ENCODE measurements around the gene FN1. TPM values are rescaled to one million over a fixed set of nuclear protein-coding genes. Genes with fewer than 3 reads are reported as not detected.

Gene FN1
- total and polyA plus RNA-seq, 2 donors (not counting 3 experiments of a cell fraction or from before 2014, with no cell fraction given), result 3,221 to 3,740 TPM

DNA sequence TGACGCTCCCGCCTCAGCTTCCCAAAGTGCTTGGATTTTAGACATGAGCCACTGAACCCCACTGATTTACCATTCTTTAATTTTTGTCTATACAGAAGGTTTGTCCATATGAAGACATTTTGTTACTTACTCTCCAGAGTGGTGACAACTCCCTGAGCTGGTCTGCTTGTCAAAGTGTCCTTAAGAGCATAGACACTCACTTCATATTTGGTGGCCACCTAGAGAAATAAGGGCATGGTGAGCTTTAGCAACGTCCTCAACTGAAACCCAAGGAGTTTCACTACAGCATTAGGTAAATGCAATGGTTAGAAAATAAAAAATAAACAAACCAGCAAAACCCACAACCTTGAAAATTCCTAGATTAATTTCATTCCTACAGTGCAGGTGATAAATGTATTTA, 57.8 kb downstream of the FN1 start:
- dilution Hi-C loops (cut with MboI; ENCODE audit: extremely low pct_ligation_motif_present, low sequenced_read_pairs) (no loop called here), intact Hi-C loops (cut with micrococcal nuclease) (no loop called here)
- H3K9me1 ChIP-seq (replicated peaks; ENCODE audit: control insufficient read depth, extremely low read depth, insufficient read depth, low read length), result no peaks in the 10 kb centered on the region
- no peak overlapping the region for H3K4me2 ChIP-seq (ENCODE audit: insufficient read depth, low read length)
- no peak overlapping the region for H3K9ac ChIP-seq (replicated peaks; ENCODE audit: extremely low read depth, insufficient read depth, low read length)
- no peaks in the 10 kb centered on the region for H3K4me1 ChIP-seq (ENCODE audit: control insufficient read depth, extremely low read depth, insufficient read depth, low read length)
- ChIA-PET POLR2A (no interaction called here), CTCF (no interaction called here)
- no TSS peak for BruUV-seq (replicated peaks)
- no peaks in the 10 kb centered on the region for H3K27me3 ChIP-seq (ENCODE audit: control insufficient read depth in 2 of 2, insufficient read depth in 2 of 2, low read length in 2 of 2)
- H2AFZ ChIP-seq (ENCODE audit: low read depth, low read length), result no peak overlapping the region
- H3K36me3 ChIP-seq (ENCODE audit: control insufficient read depth in 2 of 2, extremely low read depth in 1 of 2, insufficient read depth in 2 of 2, low read length in 2 of 2), result peaks cover 50 to 83% of the 10 kb centered on the region in 2 experiments
- H3K4me3 ChIP-seq (replicated peaks in 1 of 3; ENCODE audit: insufficient read depth in 1 of 3, low read depth in 1 of 3, low read length in 3 of 3), result no peak overlapping the region
- FAIRE-seq, result no peak
- TF ChIP-seq GATA2 (IDR thresholded peaks at IDR 0.05; ENCODE audit: insufficient read depth, insufficient read length, low read depth, low read length), result no peak
- no peak for TF ChIP-seq POLR2A (IDR thresholded peaks at IDR 0.05; ENCODE audit: low read depth, low read length)
- no peak for TF ChIP-seq JUN (IDR thresholded peaks at IDR 0.05; ENCODE audit: borderline replicate concordance, insufficient read depth, insufficient read length, low read depth)
- TF ChIP-seq, protein P1, sequence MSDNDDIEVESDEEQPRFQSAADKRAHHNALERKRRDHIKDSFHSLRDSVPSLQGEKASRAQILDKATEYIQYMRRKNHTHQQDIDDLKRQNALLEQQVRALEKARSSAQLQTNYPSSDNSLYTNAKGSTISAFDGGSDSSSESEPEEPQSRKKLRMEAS (IDR thresholded peaks at IDR 0.05; ENCODE audit: insufficient read depth, insufficient read length), result no peak
- no peak for TF ChIP-seq FOS (IDR thresholded peaks at IDR 0.05; ENCODE audit: borderline replicate concordance, insufficient read depth, low read length)
- no peak for TF ChIP-seq EZH2 (IDR thresholded peaks at IDR 0.05; ENCODE audit: borderline replicate concordance, low read depth, low read length, severe bottlenecking)
- TF ChIP-seq, protein P2, sequence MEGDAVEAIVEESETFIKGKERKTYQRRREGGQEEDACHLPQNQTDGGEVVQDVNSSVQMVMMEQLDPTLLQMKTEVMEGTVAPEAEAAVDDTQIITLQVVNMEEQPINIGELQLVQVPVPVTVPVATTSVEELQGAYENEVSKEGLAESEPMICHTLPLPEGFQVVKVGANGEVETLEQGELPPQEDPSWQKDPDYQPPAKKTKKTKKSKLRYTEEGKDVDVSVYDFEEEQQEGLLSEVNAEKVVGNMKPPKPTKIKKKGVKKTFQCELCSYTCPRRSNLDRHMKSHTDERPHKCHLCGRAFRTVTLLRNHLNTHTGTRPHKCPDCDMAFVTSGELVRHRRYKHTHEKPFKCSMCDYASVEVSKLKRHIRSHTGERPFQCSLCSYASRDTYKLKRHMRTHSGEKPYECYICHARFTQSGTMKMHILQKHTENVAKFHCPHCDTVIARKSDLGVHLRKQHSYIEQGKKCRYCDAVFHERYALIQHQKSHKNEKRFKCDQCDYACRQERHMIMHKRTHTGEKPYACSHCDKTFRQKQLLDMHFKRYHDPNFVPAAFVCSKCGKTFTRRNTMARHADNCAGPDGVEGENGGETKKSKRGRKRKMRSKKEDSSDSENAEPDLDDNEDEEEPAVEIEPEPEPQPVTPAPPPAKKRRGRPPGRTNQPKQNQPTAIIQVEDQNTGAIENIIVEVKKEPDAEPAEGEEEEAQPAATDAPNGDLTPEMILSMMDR (IDR thresholded peaks at IDR 0.05; ENCODE audit: extremely low read depth in 1 of 2, insufficient read depth in 1 of 2, low read depth in 1 of 2, low read length in 2 of 2), result no peak
- no peak for TF ChIP-seq POLR2AphosphoS5 (IDR thresholded peaks at IDR 0.05; ENCODE audit: insufficient read depth, low read depth, low read length)
- no peak for TF ChIP-seq MYC (IDR thresholded peaks at IDR 0.05; ENCODE audit: low read depth, low read length)
- no peaks in the 10 kb centered on the region for H4K20me1 ChIP-seq (replicated peaks; ENCODE audit: control insufficient read depth, extremely low read depth, insufficient read depth, low read length)
- peaks cover 2% of the 10 kb centered on the region for H3K79me2 ChIP-seq (ENCODE audit: control insufficient read depth, insufficient read depth, low read length)
- H3K9me3 ChIP-seq (replicated peaks; ENCODE audit: control insufficient read depth, insufficient read depth, low read length), result no peaks in the 10 kb centered on the region
- H3K27ac ChIP-seq (ENCODE audit: insufficient read depth, low read depth, low read length), result no peak overlapping the region
- no peak for DNase-seq (ENCODE audit: low read depth, low spot score)

Data from endothelial cell of umbilical vein (primary cell).